RKO (cell line): ENCODE results near the gene ELFN1.

Experiments used
- DNase-seq: peaks from one replicate; pipeline ENCODE4 v3.0.0-alpha.2; 2016; ENCODE audit warnings: low spot score

ELFN1 gene

DNA sequence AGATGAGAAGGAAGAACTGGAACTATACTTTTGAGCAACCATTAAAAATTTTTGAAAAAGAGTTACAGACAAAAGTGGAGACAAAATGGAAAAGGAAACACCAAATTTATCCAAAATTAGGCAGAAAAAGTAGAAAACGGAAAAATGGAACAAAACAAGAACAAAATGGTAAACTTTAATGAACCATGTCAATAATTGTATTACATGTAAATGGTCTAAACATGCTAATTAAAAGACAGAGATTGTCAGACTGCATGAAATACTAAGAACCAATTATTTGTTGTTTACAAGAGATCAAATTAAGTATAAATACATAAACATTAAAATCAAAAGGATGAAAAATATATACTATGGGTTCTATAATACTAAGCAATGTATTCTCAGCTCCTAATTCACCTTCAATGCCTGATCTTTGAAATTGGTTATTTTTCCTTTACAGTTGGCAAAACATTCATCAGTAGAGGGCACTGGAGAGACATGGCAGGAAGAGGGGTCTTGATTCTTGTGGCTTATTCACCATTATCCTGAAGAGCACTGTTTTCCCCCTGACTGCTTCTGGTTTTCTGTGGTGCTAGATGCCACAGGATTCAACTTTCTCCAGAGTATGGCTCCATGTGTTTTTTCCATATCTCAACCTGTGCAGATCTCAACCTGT is 124.9 kb downstream of the ELFN1 start:
- DNase-seq = no peak
